WTC11 (cell line): ENCODE data around the gene FAM3C. TPM values are rescaled to one million over a fixed set of nuclear protein-coding genes. Genes with fewer than 3 reads are reported as not detected.

Experiments used
- ATAC-seq: fragments of 200-7000 bp; cut with Tn5 transposase; 2 replicates; pipeline ENCODE4 v1.10.0; 2021; ENCODE audit warnings: mild to moderate bottlenecking, moderate library complexity
- CTCF ChIA-PET: fragments of 300-600 bp; sonication (Branson Sonifier 250); formaldehyde crosslinking; loops from one replicate; lab custom pipeline; 2021; ENCODE audit warnings: antibody characterized with exemption; lab: Charles Lee
- POLR2A ChIA-PET: fragments of 350-600 bp; sonication (Branson Sonifier 250); formaldehyde crosslinking; loops from one replicate; lab custom pipeline; 2021; ENCODE audit warnings: antibody characterized with exemption; lab: Charles Lee
- DNase-seq: peaks from one replicate; pipeline ENCODE4 v3.0.0; 2021; ENCODE audit warnings: low spot score
- H3K27ac Mint-ChIP-seq: 2 replicates; pipeline ENCODE4 v1.8.0; 2021; ENCODE audit warnings: mixed read lengths
- H3K27me3 Mint-ChIP-seq: 2 replicates; pipeline ENCODE4 v1.8.0; 2021; ENCODE audit warnings: low read depth, mild to moderate bottlenecking, moderate library complexity, mixed read lengths
- H3K36me3 Mint-ChIP-seq: 2 replicates; pipeline ENCODE4 v1.8.0; 2021; ENCODE audit warnings: mixed read lengths
- H3K4me1 Mint-ChIP-seq: 2 replicates; pipeline ENCODE4 v1.8.0; 2022; ENCODE audit warnings: mixed read lengths
- H3K4me3 Mint-ChIP-seq: 2 replicates; pipeline ENCODE4 v1.8.0; 2021; ENCODE audit warnings: mild to moderate bottlenecking, moderate library complexity, mixed read lengths
- H3K9me3 Mint-ChIP-seq: 2 replicates; pipeline ENCODE4 v1.8.0; 2021; ENCODE audit warnings: mixed read lengths
- ATF2 ChIP-seq: sonication (generic); formaldehyde crosslinking; IDR thresholded peaks from 2 replicates; pipeline ENCODE4 v1.8.1; 2022; ENCODE audit warnings: low read depth, missing genetic modification reagents, borderline replicate concordance
- CBFB ChIP-seq: sonication (generic); formaldehyde crosslinking; IDR thresholded peaks from 2 replicates; pipeline ENCODE4 v1.8.1; 2022; ENCODE audit warnings: mild to moderate bottlenecking, low read depth, missing genetic modification reagents
- ETV6 ChIP-seq: sonication (generic); formaldehyde crosslinking; IDR thresholded peaks from 2 replicates; pipeline ENCODE4 v1.8.1; 2022; ENCODE audit warnings: mild to moderate bottlenecking, missing genetic modification reagents
- FOXK1 ChIP-seq: sonication (generic); formaldehyde crosslinking; IDR thresholded peaks from 2 replicates; pipeline ENCODE4 v1.8.0; 2022; ENCODE audit warnings: mild to moderate bottlenecking, moderate library complexity, missing genetic modification reagents
- GRHL2 ChIP-seq: fragments of 250-450 bp; sonication (Bioruptor Pico); IDR thresholded peaks from 2 replicates; pipeline ENCODE4 v1.8.0; 2022; ENCODE audit warnings: mild to moderate bottlenecking, moderate library complexity; ENCODE audit not compliant: insufficient replicate concordance, severe bottlenecking
- JAZF1 ChIP-seq: fragments of 250-450 bp; sonication (Bioruptor Pico); IDR thresholded peaks from 2 replicates; pipeline ENCODE4 v1.9.0; 2021; ENCODE audit warnings: moderate library complexity, mild to moderate bottlenecking, inconsistent platforms
- NFYB ChIP-seq: sonication (generic); formaldehyde crosslinking; conservative IDR thresholded peaks from 2 replicates; pipeline ENCODE4 v1.8.0; 2022; ENCODE audit warnings: low read depth, missing genetic modification reagents
- NR1H2 ChIP-seq: sonication (generic); formaldehyde crosslinking; IDR thresholded peaks from 2 replicates; pipeline ENCODE4 v1.9.0; 2021; ENCODE audit warnings: mild to moderate bottlenecking, moderate library complexity, missing genetic modification reagents
- NR2C2 ChIP-seq: sonication (generic); formaldehyde crosslinking; IDR thresholded peaks from 2 replicates; pipeline ENCODE4 v1.8.0; 2022; ENCODE audit warnings: mild to moderate bottlenecking, missing genetic modification reagents
- OVOL2 ChIP-seq: fragments of 250-450 bp; sonication (Bioruptor Pico); IDR thresholded peaks from 2 replicates; pipeline ENCODE4 v1.9.0; 2021; ENCODE audit warnings: mild to moderate bottlenecking, borderline replicate concordance
- SMAD3 ChIP-seq: sonication (generic); formaldehyde crosslinking; IDR thresholded peaks from 2 replicates; pipeline ENCODE4 v1.8.0; 2022; ENCODE audit warnings: missing genetic modification reagents, mild to moderate bottlenecking, borderline replicate concordance
- TP53 ChIP-seq: sonication (generic); formaldehyde crosslinking; IDR thresholded peaks from 2 replicates; pipeline ENCODE4 v1.8.1; 2023; ENCODE audit warnings: mild to moderate bottlenecking, missing genetic modification reagents
- ZBTB21 ChIP-seq: sonication (generic); formaldehyde crosslinking; IDR thresholded peaks from 2 replicates; pipeline ENCODE4 v1.8.1; 2023; ENCODE audit warnings: mild to moderate bottlenecking, missing genetic modification reagents, borderline replicate concordance
- ZNF317 ChIP-seq: sonication (generic); formaldehyde crosslinking; IDR thresholded peaks from 2 replicates; pipeline ENCODE4 v1.8.1; 2023; ENCODE audit warnings: low read depth, mild to moderate bottlenecking, moderate library complexity, missing genetic modification reagents, borderline replicate concordance
- ZSCAN18 ChIP-seq: fragments of 250-450 bp; sonication (Bioruptor Pico); IDR thresholded peaks from 2 replicates; pipeline ENCODE4 v2.1.2; 2022; ENCODE audit warnings: mild to moderate bottlenecking, moderate library complexity
- total RNA-seq: library from RNA; stranded (reverse); gene quantifications from 3 replicates; pipeline ENCODE4 v1.2.3, GENCODE V29; 2021
- TF ChIP-seq, protein P1 (sequence below): fragments of 250-450 bp; sonication (Bioruptor Pico); IDR thresholded peaks from 2 replicates; pipeline ENCODE4 v1.9.0; 2021; ENCODE audit warnings: mild to moderate bottlenecking
- TF ChIP-seq, protein P2 (sequence below): sonication (generic); formaldehyde crosslinking; IDR thresholded peaks from 2 replicates; pipeline ENCODE4 v1.8.0; 2022; ENCODE audit warnings: mild to moderate bottlenecking, missing genetic modification reagents
- TF ChIP-seq, protein P3 (sequence below): sonication (generic); formaldehyde crosslinking; IDR thresholded peaks from 2 replicates; pipeline ENCODE4 v1.8.0; 2022; ENCODE audit warnings: mild to moderate bottlenecking, missing genetic modification reagents

The FAM3C gene
- total RNA-seq, 1 experiment from 2014 or later, result 65.7 TPM

DNA sequence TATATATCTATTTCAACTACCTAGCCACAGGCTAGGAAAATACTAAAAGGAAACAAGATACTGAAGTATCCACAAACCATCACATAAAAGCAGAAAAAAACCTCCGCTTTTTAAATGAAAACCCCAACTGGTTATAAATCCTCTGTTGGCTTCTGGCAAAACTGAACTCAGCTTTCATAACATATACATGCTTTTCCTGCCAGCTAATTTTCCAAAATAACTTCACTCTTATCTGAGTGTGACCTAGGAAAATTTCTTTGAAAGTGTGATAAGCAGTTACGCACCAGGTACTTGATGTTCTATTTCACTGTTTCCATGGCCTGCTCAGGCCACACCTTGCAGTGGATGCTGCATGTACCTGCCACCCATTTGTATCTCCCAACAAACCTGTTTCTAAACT is 11.8 kb downstream of the FAM3C start (continued):
- TF ChIP-seq ZSCAN18, result no peak

DNA sequence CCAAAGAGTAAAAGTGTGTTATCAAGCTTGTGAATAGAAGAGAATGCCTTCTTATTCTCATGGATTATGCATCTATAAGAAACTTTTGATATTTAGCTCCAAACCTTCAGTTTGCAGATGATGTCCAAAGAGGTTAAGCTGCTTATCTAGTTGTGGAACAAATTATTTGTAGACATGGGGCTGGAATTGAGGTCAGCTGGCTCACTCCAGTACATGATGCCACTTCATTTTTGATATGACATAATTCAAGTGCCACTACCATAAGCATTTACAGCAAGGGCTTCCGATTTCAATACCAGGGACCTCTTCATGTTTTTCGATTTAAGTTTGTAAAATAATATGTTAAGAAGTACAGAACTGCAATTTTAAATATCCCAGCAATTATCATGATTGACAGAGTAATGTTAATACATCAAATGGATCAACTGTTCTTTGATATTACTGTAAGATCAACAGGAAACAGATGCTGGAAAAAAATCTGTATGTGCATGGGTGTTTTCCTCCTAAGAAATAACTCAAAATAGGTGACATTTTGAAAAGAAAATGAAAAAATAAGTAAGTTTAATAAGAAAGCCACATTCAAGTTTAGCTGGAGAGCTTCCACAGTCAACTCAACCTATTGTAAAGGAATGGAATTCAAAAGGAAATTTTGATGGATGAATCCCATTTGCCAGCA is 12.7 kb downstream of the FAM3C start:
- TF ChIP-seq ATF2 (CRISPR knock-in tag), result no peak
- no peak for TF ChIP-seq TP53 (CRISPR knock-in tag)
- H3K4me1 Mint-ChIP-seq, result peaks cover 21% of the 10 kb centered on the region
- no peak for ATAC-seq
- no peaks in the 10 kb centered on the region for H3K9me3 Mint-ChIP-seq
- no peak overlapping the region for H3K4me3 Mint-ChIP-seq
- no peak overlapping the region for H3K27ac Mint-ChIP-seq
- no peak for DNase-seq
- ChIA-PET CTCF (interaction anchor here (1.2 to 4.9 kb wide), 2 partner anchors 13 to 16 kb away, joined by 3 to 22 read pairs; partner anchors contain the start of gene FAM3C), POLR2A (no interaction called here)
- H3K36me3 Mint-ChIP-seq, result peaks cover 5% of the 10 kb centered on the region; the same call in 1 of the 2 replicates
- no peaks in the 10 kb centered on the region for H3K27me3 Mint-ChIP-seq

DNA sequence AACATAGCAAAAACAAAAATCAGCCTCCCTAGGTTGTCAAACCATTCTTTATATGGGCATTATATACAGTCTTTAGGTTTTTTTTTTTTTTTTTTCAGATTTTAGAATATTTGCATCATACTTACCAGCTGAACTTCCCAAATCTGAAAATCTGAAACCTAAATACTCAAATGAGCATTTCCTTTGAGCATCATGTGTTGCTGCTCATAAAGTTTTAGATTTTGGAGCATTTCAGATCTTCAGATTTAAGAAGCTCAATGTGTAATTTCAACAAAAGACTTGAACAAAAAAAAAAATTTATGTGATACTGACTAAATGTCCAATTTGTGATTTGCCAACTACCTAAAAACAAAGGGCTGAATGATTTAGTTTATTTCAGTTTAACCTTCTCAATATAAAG is 13.6 kb downstream of the FAM3C start:
- no peak overlapping the region for H3K27ac Mint-ChIP-seq
- no peaks in the 10 kb centered on the region for H3K9me3 Mint-ChIP-seq
- no peak for DNase-seq
- ChIA-PET CTCF (interaction anchor here (1.2 to 4.9 kb wide), 2 partner anchors 14 to 15 kb away, joined by 3 to 22 read pairs; partner anchors contain the start of gene FAM3C), POLR2A (interaction anchor here (0.7 kb wide), 1 partner anchor 13 kb away, joined by 4 read pairs; no protein-coding TSS in a partner anchor)
- H3K27me3 Mint-ChIP-seq, result no peaks in the 10 kb centered on the region
- TF ChIP-seq NR1H2 (CRISPR knock-in tag), result no peak
- TF ChIP-seq, protein P1, sequence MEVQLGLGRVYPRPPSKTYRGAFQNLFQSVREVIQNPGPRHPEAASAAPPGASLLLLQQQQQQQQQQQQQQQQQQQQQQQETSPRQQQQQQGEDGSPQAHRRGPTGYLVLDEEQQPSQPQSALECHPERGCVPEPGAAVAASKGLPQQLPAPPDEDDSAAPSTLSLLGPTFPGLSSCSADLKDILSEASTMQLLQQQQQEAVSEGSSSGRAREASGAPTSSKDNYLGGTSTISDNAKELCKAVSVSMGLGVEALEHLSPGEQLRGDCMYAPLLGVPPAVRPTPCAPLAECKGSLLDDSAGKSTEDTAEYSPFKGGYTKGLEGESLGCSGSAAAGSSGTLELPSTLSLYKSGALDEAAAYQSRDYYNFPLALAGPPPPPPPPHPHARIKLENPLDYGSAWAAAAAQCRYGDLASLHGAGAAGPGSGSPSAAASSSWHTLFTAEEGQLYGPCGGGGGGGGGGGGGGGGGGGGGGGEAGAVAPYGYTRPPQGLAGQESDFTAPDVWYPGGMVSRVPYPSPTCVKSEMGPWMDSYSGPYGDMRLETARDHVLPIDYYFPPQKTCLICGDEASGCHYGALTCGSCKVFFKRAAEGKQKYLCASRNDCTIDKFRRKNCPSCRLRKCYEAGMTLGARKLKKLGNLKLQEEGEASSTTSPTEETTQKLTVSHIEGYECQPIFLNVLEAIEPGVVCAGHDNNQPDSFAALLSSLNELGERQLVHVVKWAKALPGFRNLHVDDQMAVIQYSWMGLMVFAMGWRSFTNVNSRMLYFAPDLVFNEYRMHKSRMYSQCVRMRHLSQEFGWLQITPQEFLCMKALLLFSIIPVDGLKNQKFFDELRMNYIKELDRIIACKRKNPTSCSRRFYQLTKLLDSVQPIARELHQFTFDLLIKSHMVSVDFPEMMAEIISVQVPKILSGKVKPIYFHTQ (CRISPR knock-in tag), result no peak
- TF ChIP-seq ZSCAN18, result no peak
- no peak for TF ChIP-seq ZBTB21 (CRISPR knock-in tag)
- no peak for TF ChIP-seq GRHL2 (CRISPR knock-in tag)
- TF ChIP-seq ZNF317 (CRISPR knock-in tag), result no peak
- TF ChIP-seq, protein P2, sequence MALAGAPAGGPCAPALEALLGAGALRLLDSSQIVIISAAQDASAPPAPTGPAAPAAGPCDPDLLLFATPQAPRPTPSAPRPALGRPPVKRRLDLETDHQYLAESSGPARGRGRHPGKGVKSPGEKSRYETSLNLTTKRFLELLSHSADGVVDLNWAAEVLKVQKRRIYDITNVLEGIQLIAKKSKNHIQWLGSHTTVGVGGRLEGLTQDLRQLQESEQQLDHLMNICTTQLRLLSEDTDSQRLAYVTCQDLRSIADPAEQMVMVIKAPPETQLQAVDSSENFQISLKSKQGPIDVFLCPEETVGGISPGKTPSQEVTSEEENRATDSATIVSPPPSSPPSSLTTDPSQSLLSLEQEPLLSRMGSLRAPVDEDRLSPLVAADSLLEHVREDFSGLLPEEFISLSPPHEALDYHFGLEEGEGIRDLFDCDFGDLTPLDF (CRISPR knock-in tag), result no peak
- TF ChIP-seq NR2C2 (CRISPR knock-in tag), result no peak
- TF ChIP-seq SMAD3, result no peak
- no peak for TF ChIP-seq FOXK1 (CRISPR knock-in tag)
- no peak for TF ChIP-seq OVOL2
- TF ChIP-seq, protein P3, sequence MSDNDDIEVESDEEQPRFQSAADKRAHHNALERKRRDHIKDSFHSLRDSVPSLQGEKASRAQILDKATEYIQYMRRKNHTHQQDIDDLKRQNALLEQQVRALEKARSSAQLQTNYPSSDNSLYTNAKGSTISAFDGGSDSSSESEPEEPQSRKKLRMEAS (CRISPR knock-in tag), result no peak
- no peak for TF ChIP-seq CBFB
- TF ChIP-seq ATF2 (CRISPR knock-in tag), result no peak
- TF ChIP-seq JAZF1, result no peak
- no peak for TF ChIP-seq NFYB (CRISPR knock-in tag)
- no peak for TF ChIP-seq ETV6 (CRISPR knock-in tag)
- peaks cover 17% of the 10 kb centered on the region for H3K4me1 Mint-ChIP-seq
- H3K36me3 Mint-ChIP-seq, result peaks cover 7% of the 10 kb centered on the region; the same call in 1 of the 2 replicates
- ATAC-seq, result no peak
- H3K4me3 Mint-ChIP-seq, result no peak overlapping the region
